Activated CD4-positive, CD25-positive, alpha-beta regulatory T cell treated with anti-CD3 and anti-CD28 coated beads, Interleukin-2, amount 50 U/mL, for 24 hours (primary cell): ENCODE data around the gene PAF1.

Experiments used
- ATAC-seq, 2 donors: fragments of 150-1000 bp; cut with Tn5 transposase; one replicate each; pipeline ENCODE4 v1.10.0; 2021; ENCODE audit warnings: mild to moderate bottlenecking in 1 of 2, moderate library complexity in 1 of 2

Gene PAF1

GRCh38 chr19:39416152-39417120 is 25.5 kb upstream of the PAF1 start:
- ATAC-seq: no peak

DNA sequence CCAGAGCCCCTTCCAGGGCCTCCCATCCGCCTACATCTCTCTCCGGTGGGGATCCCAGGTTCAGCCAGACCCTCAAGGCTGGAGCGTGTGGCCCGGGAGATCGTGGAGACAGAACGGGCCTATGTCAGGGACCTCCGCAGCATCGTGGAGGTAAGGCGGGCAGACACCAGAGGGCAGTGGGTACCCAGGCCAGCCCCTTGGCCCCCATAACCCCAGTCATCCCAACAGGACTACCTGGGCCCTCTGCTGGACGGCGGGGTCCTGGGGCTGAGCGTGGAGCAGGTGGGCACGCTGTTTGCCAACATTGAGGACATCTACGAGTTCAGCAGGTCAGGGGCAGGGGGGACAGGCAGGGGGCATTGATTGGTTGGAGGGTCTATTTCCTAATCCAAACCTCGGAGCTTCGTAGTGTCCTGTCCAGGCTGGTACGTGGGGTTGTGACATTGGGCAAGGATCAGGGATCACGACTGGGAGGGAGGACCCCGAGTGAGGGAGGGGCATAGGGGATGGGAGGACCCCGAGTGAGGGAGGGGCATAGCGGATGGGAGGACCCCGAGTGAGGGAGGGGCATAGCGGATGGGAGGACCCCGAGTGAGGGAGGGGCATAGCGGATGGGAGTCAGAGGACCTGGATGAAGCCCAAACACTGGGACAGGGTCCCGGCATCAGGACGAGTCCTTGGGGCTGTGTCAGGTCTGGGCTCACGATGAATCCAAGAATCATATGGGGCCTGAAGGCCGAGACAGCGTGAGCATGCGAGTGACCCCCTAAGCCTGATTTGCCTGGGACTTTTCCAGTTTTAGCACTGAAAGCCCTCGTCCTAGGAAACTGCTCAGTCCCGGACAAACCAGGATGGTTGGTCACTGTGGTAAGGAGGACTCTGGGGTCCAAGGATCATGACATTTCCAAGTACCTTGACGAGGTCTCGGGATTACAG is 24.5 kb upstream of the PAF1 start:
- no peak for ATAC-seq

- ATAC-seq: no peak
Measured at GRCh38 chr19:39413911-39414608, 23.2 kb upstream of the PAF1 start.

- ATAC-seq: no peak
Measured at GRCh38 chr19:39413272-39413910, 22.5 kb upstream of the PAF1 start.

GRCh38 chr19:39412867-39413271 is 22.0 kb upstream of the PAF1 start:
- no peak for ATAC-seq

DNA sequence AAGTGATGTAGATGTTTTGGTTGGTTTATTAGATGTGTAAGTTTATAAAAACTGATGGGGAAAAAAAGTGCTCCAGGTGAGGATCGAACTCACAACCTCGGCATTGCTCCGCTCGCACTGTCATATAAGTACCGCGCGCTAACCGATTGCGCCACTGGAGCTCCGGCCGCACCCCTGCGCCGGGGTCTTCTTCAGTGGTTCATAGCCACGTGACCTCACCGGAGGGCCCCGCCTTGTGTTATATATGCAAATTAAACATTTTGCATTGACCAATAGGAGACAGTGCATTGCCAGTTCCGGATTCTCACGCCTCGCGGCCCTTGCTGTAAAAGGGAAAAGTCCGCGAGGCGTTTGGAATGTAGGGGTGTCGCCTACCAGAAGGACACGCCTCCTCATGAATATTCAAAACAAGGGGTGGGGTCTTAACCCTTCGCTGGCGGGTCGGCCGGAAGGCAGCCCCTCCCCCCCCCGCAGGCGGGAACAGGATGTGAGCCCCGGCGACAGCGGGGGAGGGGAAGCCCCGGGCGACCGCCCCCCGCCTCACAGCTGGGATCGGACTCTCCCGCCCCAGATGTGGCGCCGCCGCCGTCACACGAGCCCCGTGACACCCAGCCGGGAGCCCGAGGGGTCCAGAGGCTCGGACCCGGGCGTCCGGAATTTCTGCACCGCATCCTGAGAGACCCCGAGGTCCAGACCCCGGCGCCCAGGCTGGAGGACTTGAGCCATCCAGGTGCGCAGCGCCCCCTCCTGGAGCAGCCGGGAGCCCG is 21.4 kb upstream of the PAF1 start, which contains the start of gene PLEKHG2:
Gene PLEKHG2, plus strand, starts transcription at position 570 of the 767 bp plus-strand sequence. CDS start 1,418 bp downstream, outside the sequence.
- peak; percentile 76 to 79 for ATAC-seq

GRCh38 chr19:39411832-39412099 is 20.9 kb upstream of the PAF1 start:
- peak; percentile 54 to 56 for ATAC-seq

GRCh38 chr19:39411081-39411831 is 20.4 kb upstream of the PAF1 start:
- no peak for ATAC-seq

GRCh38 chr19:39410831-39411080 is 19.9 kb upstream of the PAF1 start:
- ATAC-seq: no peak

DNA sequence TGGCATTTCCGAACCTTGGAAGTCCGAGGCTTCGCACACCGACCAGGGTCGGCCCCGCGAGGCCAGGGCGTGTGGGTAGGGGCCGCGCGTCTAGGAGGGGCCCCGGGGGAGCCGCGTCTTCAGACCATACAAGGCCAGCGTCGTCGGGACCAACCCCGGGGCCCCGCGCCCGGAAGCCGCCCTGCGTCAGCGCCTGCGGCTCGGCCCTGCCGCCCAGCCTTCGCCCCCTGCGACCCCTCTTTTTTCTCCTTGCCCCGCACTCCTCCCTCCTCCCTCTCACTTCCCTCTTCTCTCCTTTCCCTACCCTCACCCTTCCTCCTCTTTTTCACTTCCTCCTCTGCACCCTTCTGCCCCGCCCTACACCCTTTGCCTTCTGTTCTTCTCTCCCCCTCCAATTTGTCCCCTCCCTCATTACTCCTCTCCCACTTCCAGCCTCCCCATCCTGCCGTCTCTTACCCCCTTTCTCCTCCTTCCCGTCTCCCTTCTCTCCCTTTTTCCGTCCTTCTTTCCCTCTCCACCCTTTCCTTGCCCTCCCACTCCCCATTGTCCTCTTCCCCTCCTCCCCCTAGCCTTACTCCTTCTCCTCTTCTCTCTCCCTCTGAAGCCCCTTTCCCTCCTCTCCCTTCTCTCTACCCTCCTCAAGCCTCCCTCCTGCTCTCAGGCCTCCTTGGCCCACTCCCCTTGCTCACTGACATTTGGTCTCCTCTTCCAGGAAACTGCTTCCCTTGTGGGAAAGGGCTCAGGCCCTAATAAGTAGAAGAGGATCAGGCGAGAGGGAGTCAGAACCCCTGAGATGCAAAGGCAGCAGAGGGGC is 19.3 kb upstream of the PAF1 start:
- ATAC-seq: peak in 1 of 2 donors; percentile 6

- ATAC-seq: no peak
Measured at GRCh38 chr19:39409208-39410016, 18.5 kb upstream of the PAF1 start.

- no peak for ATAC-seq
Measured at GRCh38 chr19:39408392-39409207, 17.7 kb upstream of the PAF1 start.

- no peak for ATAC-seq
Measured at GRCh38 chr19:39407660-39408391, 16.9 kb upstream of the PAF1 start.

GRCh38 chr19:39407410-39407659 is 16.4 kb upstream of the PAF1 start:
- ATAC-seq: no peak

GRCh38 chr19:39406656-39407409 is 15.9 kb upstream of the PAF1 start, which contains the start of gene ZFP36:
Gene ZFP36 (plus strand): TSS chr19:39406847. CDS start chr19:39406905, 58 bp downstream.
- peak; percentile 18 to 24 for ATAC-seq

GRCh38 chr19:39405958-39406655 is 15.2 kb upstream of the PAF1 start:
- ATAC-seq: peak; percentile 4 to 5
